HL-60 (cell line): ENCODE measurements around the gene IQSEC1.

Experiments
- DNase-seq, 2 experiments: peaks; one replicate each; pipeline ENCODE4 v3.0.0-alpha.2; 2010 to 2020; ENCODE audit warnings: low read depth in 1 of 2, low spot score in 1 of 2
- H3K27ac ChIP-seq: fragments of 250-450 bp; sonication (Bioruptor Pico); replicated peaks from 2 replicates; pipeline ENCODE4 v1.5.1; 2020; ENCODE audit warnings: mild to moderate bottlenecking, moderate library complexity
- H3K27me3 ChIP-seq: fragments of 250-450 bp; sonication (Bioruptor Pico); 2 replicates; pipeline ENCODE4 v1.5.1; 2021; ENCODE audit warnings: mild to moderate bottlenecking, moderate library complexity; ENCODE audit not compliant: insufficient read depth, poor library complexity, severe bottlenecking
- H3K4me3 ChIP-seq: replicated peaks from 2 replicates; pipeline ENCODE4 v1.5.1; 2011; ENCODE audit warnings: mild to moderate bottlenecking, control low read depth, low read length; ENCODE audit not compliant: insufficient read depth
- CTCF ChIP-seq: IDR thresholded peaks from one replicate; pipeline ENCODE4 v1.5.1; 2011; ENCODE audit warnings: low read length, control low read depth, inconsistent platforms; ENCODE audit not compliant: insufficient read depth
- GABPA ChIP-seq: IDR thresholded peaks from 2 replicates; pipeline ENCODE4 v1.6.1; 2012; ENCODE audit warnings: low read depth
- POLR2AphosphoS5 ChIP-seq: IDR thresholded peaks from 2 replicates; pipeline ENCODE4 v1.6.1; 2012; ENCODE audit warnings: low read depth
- REST ChIP-seq: IDR thresholded peaks from 2 replicates; pipeline ENCODE4 v1.6.1; 2012; ENCODE audit warnings: low read depth; ENCODE audit not compliant: insufficient replicate concordance
- SPI1 ChIP-seq: IDR thresholded peaks from 2 replicates; pipeline ENCODE4 v1.6.1; 2012; ENCODE audit warnings: low read depth, mild to moderate bottlenecking, borderline replicate concordance

IQSEC1 gene

GRCh38 chr3:12870942-12871341 lies 202.3 kb downstream of the IQSEC1 start:
- Histone ChIP-seq H3K27me3 (peaks cover 15% of the 10 kb centered on the region), H3K27ac (no peak overlapping the region), H3K4me3 (no peak overlapping the region)
- TF ChIP-seq REST (no peak), CTCF (no peak), SPI1 (no peak), POLR2AphosphoS5 (no peak), GABPA (no peak)
- peak in 1 of 2 experiments; percentile 39 for DNase-seq

- TF ChIP-seq POLR2AphosphoS5 (no peak), GABPA (no peak), CTCF (no peak), SPI1 (no peak)
- H3K4me3 ChIP-seq, result no peak overlapping the region
- no peak for DNase-seq
- peaks cover 12% of the 10 kb centered on the region for H3K27me3 ChIP-seq
- H3K27ac ChIP-seq, result no peak overlapping the region
Measured at GRCh38 chr3:12869035-12869621, 204.1 kb downstream of the IQSEC1 start.

GRCh38 chr3:12868039-12869034 lies 204.9 kb downstream of the IQSEC1 start:
- TF ChIP-seq CTCF, result peak; percentile 88
- TF ChIP-seq SPI1, result peak; percentile 58; the same call in 1 of the 2 replicates
- TF ChIP-seq POLR2AphosphoS5, result no peak
- TF ChIP-seq GABPA, result no peak
- TF ChIP-seq REST, result no peak
- Histone ChIP-seq H3K27ac (no peak overlapping the region), H3K4me3 (no peak overlapping the region), H3K27me3 (peaks cover 12% of the 10 kb centered on the region)
- DNase-seq, result peak; percentile 58 to 74
